Muscle layer of colon (tissue), 2 donors: Measurements from ENCODE around the gene ZNF775.
A peak's percentile ranks its signal among the peaks of the same experiment; 100 is the strongest.

Experiments used
- H3K27ac ChIP-seq: one replicate; pipeline ENCODE4 v1.7.0; 2013; ENCODE audit warnings: low read depth, mild to moderate bottlenecking, low read length, moderate library complexity
- H3K27me3 ChIP-seq, 2 donors: one replicate each; pipeline ENCODE4 v1.7.0; 2013; ENCODE audit warnings: low read length in 2 of 2, mild to moderate bottlenecking in 2 of 2; ENCODE audit not compliant: insufficient read depth in 2 of 2, control insufficient read depth in 1 of 2
- H3K36me3 ChIP-seq: one replicate; pipeline ENCODE4 v1.7.0; 2013; ENCODE audit warnings: mild to moderate bottlenecking, low read length; ENCODE audit not compliant: insufficient read depth
- H3K4me1 ChIP-seq: one replicate; pipeline ENCODE4 v1.7.0; 2013; ENCODE audit warnings: mild to moderate bottlenecking, low read length; ENCODE audit not compliant: insufficient read depth
- H3K4me3 ChIP-seq, 2 donors: one replicate each; pipeline ENCODE4 v1.7.0; 2013; ENCODE audit warnings: low read length in 2 of 2, low read depth in 1 of 2, mild to moderate bottlenecking in 1 of 2, moderate library complexity in 1 of 2
- H3K9ac ChIP-seq: one replicate; pipeline ENCODE4 v1.7.0; 2013; ENCODE audit warnings: low read length
- H3K9me3 ChIP-seq: one replicate; pipeline ENCODE4 v1.7.0; 2013; ENCODE audit warnings: mild to moderate bottlenecking, low read length
- donor health status: abdominal sarcoma.
- donor health status: Adenocarcinoma of cecum.

Gene ZNF775

DNA sequence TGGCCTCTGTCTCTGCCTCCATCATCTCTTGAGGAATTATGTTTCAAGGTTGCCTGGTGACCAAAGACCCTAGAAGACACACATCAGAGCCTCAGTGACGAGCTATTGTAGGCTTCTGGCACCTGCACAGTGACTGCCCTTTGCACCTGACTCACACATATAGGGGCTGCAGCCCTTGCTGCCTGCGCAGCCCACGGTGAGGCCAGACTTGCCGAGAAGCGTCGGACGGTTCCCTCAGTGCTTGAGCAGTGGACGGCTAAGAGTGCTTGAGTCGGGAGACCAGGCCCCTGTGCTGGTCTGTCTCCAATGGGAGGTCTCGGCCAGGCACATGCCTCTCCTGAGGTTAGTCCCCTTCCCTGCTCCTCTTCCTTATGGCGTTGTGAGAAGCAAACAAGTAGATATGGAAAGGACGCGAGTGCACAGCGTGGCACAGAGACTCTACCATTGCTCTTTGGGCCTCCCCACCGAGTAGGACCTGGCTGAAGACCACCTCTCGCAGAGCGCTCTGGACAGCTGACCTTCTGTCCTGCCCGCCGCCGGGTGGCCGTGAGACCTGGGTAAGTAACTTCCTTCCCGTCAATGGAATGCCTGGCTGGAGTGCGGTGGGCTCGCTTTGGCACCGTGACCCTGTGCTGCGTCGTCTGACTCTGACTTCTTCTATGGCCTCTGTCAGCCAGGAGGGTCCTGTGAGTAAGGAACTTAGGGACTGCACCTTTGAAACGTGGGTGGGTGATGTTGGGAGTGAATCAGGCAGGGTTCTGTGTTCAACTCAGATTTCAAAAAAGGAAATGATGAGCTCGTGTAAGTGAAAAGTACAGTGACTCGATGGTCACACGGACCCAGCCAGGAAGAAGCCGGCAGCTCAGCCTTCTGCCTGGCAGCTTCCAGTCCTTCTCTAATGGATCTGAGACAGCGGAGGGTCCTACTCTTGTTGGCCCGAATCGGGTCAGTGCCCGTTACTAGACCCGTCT, 33.7 kb downstream of the ZNF775 start:
- H3K36me3 ChIP-seq = peaks cover 9% of the 10 kb centered on the region
- H3K4me1 ChIP-seq = no peaks in the 10 kb centered on the region
- no peak overlapping the region for H3K4me3 ChIP-seq
- no peaks in the 10 kb centered on the region for H3K9me3 ChIP-seq
- H3K9ac ChIP-seq = no peak overlapping the region
- no peaks in the 10 kb centered on the region for H3K27me3 ChIP-seq
- H3K27ac ChIP-seq = no peak overlapping the region

DNA sequence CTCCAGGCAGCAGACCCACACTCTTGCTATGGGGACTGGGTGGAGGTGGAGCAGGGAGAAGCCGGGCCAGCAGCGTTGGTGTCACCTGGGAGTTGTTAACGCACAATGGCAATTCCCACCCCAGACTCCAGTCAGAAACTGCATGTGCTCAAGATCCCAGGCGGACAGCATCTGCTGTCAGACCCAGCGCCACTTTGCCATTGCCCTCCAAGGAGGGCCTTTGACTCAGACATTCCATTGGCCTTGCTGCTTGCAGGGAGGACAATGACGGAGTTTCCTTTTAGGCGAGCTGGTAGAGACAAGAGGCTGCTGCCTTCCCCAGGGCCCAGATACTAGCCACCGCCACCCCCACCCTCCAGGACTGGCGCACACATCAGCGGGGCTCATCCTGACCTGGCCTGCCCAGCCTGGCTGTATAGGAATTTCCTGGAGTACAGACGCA, 34.5 kb downstream of the ZNF775 start:
- no peak overlapping the region for H3K4me3 ChIP-seq
- peaks cover 9% of the 10 kb centered on the region for H3K36me3 ChIP-seq
- H3K9ac ChIP-seq = no peak overlapping the region
- no peaks in the 10 kb centered on the region for H3K4me1 ChIP-seq
- H3K27me3 ChIP-seq = no peaks in the 10 kb centered on the region
- no peaks in the 10 kb centered on the region for H3K9me3 ChIP-seq
- H3K27ac ChIP-seq = no peak overlapping the region

DNA sequence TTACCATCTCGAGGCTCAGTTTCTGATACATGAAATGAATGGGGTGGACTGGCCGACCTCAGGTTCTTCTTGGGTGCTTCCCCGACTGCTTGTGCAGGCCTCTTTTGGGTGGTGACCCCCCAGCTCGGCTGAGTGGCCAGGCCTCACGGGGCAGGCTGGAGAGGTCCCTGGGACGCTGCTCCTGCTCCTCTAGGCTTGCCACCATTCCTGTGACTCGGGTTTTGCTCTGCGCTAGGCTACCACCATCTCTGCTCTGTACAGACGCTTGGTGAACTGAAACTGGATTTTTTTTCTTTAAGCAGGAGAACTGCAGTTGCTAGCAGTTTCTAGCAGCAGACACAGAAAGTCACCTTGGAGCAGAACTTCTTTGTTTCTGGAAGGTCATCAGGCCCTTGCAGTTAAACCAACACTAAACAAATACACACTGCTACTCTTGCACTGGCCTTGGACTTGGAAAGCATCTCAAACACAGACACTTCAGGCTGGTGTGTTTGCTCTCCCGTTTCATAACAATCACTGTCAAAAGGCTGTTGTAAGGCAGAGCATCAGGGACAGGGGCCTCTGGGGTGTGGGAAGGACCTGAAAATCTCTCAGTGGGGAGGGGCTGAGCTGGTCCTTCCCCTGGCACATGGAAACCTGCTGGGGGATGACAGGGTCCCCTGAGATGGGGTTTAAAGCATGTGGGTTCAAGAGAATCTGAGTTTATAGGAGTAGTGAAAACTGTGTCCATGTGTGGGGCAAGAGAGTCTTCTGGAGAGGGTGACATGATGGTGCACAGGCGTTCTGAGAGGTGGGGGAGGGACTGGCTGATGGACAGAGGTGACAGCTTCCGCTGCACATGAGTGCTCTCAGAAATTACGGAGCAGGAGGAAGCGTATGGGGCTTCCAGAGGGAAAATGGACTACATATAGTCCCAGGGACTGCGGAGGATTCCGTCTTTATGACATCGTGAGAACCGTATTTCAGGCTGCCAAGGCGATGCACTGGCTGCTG, 36.3 kb downstream of the ZNF775 start:
- Histone ChIP-seq H3K27me3 (no peaks in the 10 kb centered on the region), H3K9me3 (no peaks in the 10 kb centered on the region), H3K36me3 (peaks cover 9% of the 10 kb centered on the region), H3K4me1 (no peaks in the 10 kb centered on the region), H3K27ac (no peak overlapping the region), H3K9ac (no peak overlapping the region), H3K4me3 (no peak overlapping the region)

DNA sequence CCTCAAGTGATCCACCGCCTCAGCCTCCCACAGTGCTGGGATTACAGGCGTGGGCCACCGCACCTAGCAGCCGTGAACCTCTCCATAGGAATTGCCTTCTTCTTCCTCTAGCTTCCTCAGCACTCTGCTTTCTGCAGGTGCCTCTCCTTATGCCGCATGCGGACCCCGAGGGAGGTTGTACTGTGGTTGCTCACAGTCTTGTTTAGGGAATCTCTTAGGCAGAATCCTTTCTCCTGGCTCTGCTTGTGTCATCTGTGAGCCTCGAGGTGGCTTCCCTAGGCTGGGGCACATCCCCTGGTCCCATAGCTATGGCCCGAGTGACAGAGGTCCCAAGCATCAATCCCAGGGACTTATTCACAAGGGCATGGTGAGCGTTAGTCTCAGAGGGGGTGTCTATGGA, 38.1 kb downstream of the ZNF775 start:
- H3K9me3 ChIP-seq = no peaks in the 10 kb centered on the region
- peaks cover 7% of the 10 kb centered on the region for H3K36me3 ChIP-seq
- H3K4me1 ChIP-seq = peaks cover 4% of the 10 kb centered on the region
- H3K4me3 ChIP-seq = no peak overlapping the region
- no peak overlapping the region for H3K27ac ChIP-seq
- no peaks in the 10 kb centered on the region for H3K27me3 ChIP-seq
- no peak overlapping the region for H3K9ac ChIP-seq

DNA sequence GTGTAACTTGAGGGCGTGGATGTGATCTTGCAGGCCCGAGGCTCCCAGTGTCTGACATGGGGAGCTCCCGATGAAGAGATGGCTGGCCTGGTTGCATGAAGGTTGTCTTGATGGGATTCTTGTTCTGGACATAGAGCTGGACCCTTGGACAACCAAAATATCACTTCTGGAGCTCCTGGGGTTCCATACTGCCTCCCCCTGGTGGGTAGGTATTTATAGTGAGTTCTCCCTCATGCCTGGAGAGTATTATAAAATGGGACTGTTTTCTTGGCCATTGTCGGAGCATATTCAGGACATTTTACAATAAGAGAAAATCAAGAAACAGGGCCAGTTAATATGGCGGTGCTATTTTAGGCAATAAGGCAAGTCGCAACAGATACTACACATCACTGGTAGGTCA, 38.7 kb downstream of the ZNF775 start:
- Histone ChIP-seq H3K4me3 (no peak overlapping the region), H3K27ac (no peak overlapping the region), H3K36me3 (peaks cover under 1% of the 10 kb centered on the region), H3K9ac (no peak overlapping the region), H3K9me3 (no peaks in the 10 kb centered on the region), H3K4me1 (peaks cover 4% of the 10 kb centered on the region), H3K27me3 (no peaks in the 10 kb centered on the region)

DNA sequence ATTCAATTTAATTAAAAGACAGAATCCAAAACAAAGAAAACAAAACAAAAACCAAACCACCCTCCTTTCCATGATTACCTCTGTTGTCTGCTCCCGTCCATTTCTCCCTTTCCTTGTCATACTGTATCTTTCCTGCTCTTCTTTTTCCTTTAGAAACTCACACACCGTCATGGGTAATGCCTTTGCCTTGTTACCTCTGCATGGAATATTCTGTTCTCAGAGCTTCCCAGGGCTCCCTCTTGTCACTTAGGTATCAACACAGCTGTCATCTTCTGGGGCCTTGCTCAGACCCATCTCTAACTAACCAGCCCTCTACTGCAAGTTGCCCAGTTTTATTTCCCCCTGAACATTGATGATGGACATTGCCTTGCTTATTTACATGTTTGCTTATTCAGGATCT, 41.1 kb downstream of the ZNF775 start:
- Histone ChIP-seq H3K4me3 (no peak overlapping the region), H3K9ac (no peak overlapping the region), H3K9me3 (no peaks in the 10 kb centered on the region), H3K4me1 (peaks cover 4% of the 10 kb centered on the region), H3K27me3 (no peaks in the 10 kb centered on the region), H3K36me3 (no peaks in the 10 kb centered on the region), H3K27ac (no peak overlapping the region)

DNA sequence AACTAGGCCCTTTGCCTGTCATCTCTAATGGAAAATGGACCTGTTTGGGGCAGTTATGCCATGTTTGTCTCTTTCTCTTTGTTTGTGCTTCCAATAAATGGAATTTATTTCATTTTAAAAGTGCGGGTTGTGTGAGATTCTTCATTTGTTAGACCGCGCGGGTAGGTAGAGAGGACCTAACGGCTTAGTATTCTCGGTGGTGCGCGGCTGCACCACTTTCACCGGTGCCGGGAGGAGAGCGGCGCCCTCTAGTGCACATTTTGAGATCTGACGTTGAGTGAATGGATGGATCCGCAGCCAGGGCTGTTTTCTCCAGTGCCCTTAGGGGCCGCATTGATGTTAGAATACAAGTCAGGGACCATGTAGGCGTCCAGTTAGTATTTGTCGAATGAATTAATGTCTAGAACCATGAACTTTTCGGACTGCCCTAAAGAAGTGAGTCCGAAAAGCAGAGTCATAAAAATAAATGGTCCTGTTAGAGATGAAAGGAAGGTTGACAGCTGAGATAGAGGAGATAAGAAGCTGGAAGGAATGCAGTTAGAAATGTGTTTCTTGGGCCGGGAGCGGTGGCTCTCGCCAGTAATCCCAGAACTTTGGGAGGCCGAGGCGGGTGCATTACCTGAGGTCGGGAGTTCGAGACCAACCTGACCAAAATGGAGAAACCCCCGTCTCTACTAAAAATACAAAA, 42.0 kb downstream of the ZNF775 start:
- Histone ChIP-seq H3K4me3 (peak overlapping the region; percentile 13 to 16), H3K9ac (no peak overlapping the region), H3K9me3 (no peaks in the 10 kb centered on the region), H3K4me1 (peaks cover 4% of the 10 kb centered on the region), H3K27ac (no peak overlapping the region), H3K27me3 (no peaks in the 10 kb centered on the region), H3K36me3 (no peaks in the 10 kb centered on the region)

DNA sequence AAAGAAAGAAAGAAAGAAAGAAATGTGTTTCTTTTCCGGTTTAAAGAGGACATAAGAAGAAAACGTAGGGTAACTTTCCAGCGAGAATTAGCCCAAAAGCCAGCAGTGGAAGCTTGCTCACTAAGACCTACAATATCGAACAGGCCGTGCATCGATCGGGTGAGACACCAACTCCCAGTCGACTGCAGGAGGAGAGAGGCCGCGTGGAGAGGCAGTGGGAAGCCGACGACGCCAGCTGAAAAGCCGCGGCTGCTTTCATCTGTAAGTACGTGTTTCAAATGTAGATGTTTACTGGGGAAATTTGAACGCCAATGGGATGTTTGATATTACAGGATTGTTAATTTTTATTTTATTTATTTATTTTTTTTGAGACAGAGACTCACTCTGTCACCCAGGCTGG, 42.7 kb downstream of the ZNF775 start:
- Histone ChIP-seq H3K4me1 (peaks cover 4% of the 10 kb centered on the region), H3K27ac (no peak overlapping the region), H3K27me3 (no peaks in the 10 kb centered on the region), H3K4me3 (no peak overlapping the region), H3K36me3 (no peaks in the 10 kb centered on the region), H3K9ac (no peak overlapping the region), H3K9me3 (no peaks in the 10 kb centered on the region)

DNA sequence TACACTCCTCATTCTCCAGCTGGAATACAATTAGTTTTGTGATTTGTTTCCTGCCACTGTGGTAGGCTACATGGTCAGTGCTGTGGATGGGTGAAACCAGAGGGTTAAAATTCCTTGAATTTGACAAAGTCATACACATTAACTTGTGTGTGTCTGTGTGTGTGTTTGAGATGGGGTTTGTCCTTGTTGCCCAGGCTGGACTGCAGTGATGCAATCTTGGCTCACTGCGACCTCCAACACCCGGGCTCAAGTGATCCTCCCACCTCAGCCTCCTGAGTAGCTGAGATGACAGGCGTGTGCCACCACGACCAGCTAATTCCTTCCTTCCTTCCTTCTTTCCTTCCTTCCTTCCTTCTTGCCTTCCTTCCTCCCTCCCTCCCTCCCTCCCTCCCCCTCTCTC, 46.5 kb downstream of the ZNF775 start:
- Histone ChIP-seq H3K9me3 (no peaks in the 10 kb centered on the region), H3K4me3 (no peak overlapping the region), H3K27me3 (no peaks in the 10 kb centered on the region), H3K9ac (no peak overlapping the region), H3K36me3 (no peaks in the 10 kb centered on the region), H3K4me1 (peaks cover 10% of the 10 kb centered on the region), H3K27ac (no peak overlapping the region)

DNA sequence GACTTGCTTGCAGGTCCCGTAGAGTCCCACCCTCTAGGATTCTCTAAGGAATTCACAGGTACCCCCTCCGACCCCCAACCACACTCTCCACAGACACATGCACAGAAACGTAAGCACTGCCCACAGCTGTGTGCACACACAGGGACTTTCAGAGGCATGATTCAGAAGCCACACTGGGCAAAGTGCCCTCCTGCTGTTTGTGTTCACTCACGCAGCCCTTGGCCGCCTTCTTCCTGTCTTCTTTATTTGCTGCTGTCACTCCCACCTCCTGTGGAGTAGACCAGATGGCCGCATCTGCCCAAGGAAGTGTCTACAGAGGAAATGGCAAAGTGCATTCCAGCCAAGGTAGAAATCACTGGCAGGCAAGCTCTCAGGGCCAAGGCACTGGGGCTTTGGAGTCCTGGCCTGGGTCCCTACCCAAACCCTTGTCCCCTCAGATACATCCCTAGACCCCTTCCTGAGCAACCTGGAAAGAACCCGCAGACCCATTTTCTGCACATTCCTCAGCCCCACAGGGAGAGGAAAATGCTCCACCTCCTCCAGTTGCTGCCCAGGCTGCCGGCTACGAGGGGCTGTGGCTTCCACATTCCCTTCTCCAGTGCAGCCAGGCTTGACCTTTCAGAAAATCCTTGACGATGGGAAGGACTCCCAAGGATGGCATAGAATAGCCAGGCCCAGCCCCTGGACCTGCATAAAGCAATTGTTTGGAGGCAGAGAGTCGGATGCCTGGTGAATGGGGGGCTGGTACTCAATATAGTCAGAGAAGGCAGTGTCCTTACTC, 49.7 kb downstream of the ZNF775 start:
- Histone ChIP-seq H3K36me3 (no peaks in the 10 kb centered on the region), H3K9ac (no peak overlapping the region), H3K4me3 (no peak overlapping the region), H3K27me3 (no peaks in the 10 kb centered on the region), H3K4me1 (peaks cover 7% of the 10 kb centered on the region), H3K27ac (no peak overlapping the region), H3K9me3 (no peaks in the 10 kb centered on the region)
